ENCODE results near the gene MROH2B. TPM values are rescaled to one million over a fixed set of nuclear protein-coding genes. Genes with fewer than 3 reads are reported as not detected.

Gene MROH2B
- total RNA-seq, 1 donor from 2014 or later, result not detected

- no peak for TF ChIP-seq CTCF (IDR thresholded peaks at IDR 0.05; ENCODE audit: unreplicated experiment)
- Mint-ChIP-seq H3K27ac (no peak overlapping the region), H3K27me3 (ENCODE audit: low read depth) (peaks cover 10% of the 10 kb centered on the region), H3K4me1 (no peaks in the 10 kb centered on the region), H3K9me3 (no peaks in the 10 kb centered on the region), H3K4me3 (no peak overlapping the region), H3K36me3 (no peaks in the 10 kb centered on the region)
- DNase-seq (ENCODE audit: low spot score in 2 of 2, unreplicated experiment in 2 of 2), result no peak
Observed at GRCh38 chr5:41065691-41066335, 5.3 kb downstream of the MROH2B start.

- TF ChIP-seq CTCF (IDR thresholded peaks at IDR 0.05; ENCODE audit: unreplicated experiment), result no peak
- Mint-ChIP-seq H3K36me3 (no peaks in the 10 kb centered on the region), H3K27ac (no peak overlapping the region), H3K4me3 (no peak overlapping the region), H3K4me1 (no peaks in the 10 kb centered on the region), H3K27me3 (ENCODE audit: low read depth) (peaks cover 2% of the 10 kb centered on the region), H3K9me3 (peaks cover 3% of the 10 kb centered on the region)
- no peak for DNase-seq (ENCODE audit: low spot score in 2 of 2, unreplicated experiment in 2 of 2)
Observed at GRCh38 chr5:41057940-41058339, 13.2 kb downstream of the MROH2B start.

- Mint-ChIP-seq H3K4me3 (no peak overlapping the region), H3K36me3 (no peaks in the 10 kb centered on the region), H3K9me3 (peaks cover 3% of the 10 kb centered on the region), H3K27ac (no peak overlapping the region), H3K4me1 (no peaks in the 10 kb centered on the region), H3K27me3 (ENCODE audit: low read depth) (peaks cover 2% of the 10 kb centered on the region)
- no peak for TF ChIP-seq CTCF (IDR thresholded peaks at IDR 0.05; ENCODE audit: unreplicated experiment)
- DNase-seq (ENCODE audit: low spot score in 2 of 2, unreplicated experiment in 2 of 2), result no peak
Observed at GRCh38 chr5:41057231-41057630, 13.9 kb downstream of the MROH2B start.

DNA sequence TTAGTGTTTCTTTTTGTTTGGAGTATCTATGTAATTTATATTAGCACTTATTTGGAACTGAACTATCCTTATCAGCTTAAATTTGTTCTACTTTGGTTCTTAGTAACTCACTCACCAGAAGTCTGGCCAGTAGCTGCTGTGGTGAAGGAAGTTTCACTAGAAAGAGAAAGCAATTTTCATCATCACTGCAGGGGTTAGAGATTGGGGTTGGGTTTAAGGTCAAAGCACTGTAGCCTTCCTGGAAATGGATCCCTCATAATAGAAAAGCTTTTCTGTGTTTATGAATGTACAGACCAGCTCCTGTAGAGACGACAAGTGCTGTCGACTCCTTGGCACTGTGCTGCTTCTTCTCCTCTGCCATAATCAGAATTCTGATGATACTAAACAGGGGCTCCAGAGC is 22.2 kb downstream of the MROH2B start:
- H3K9me3 Mint-ChIP-seq, result no peaks in the 10 kb centered on the region
- H3K27me3 Mint-ChIP-seq (ENCODE audit: low read depth), result peaks cover 16% of the 10 kb centered on the region
- H3K4me1 Mint-ChIP-seq, result no peaks in the 10 kb centered on the region
- TF ChIP-seq CTCF (IDR thresholded peaks at IDR 0.05; ENCODE audit: unreplicated experiment), result no peak
- no peak for DNase-seq (ENCODE audit: low spot score in 2 of 2, unreplicated experiment in 2 of 2)
- no peaks in the 10 kb centered on the region for H3K36me3 Mint-ChIP-seq
- no peak overlapping the region for H3K27ac Mint-ChIP-seq
- no peak overlapping the region for H3K4me3 Mint-ChIP-seq

- Mint-ChIP-seq H3K4me3 (no peak overlapping the region), H3K4me1 (no peaks in the 10 kb centered on the region), H3K36me3 (no peaks in the 10 kb centered on the region), H3K27me3 (ENCODE audit: low read depth) (peaks cover 12% of the 10 kb centered on the region), H3K9me3 (no peaks in the 10 kb centered on the region), H3K27ac (no peak overlapping the region)
- TF ChIP-seq CTCF (IDR thresholded peaks at IDR 0.05; ENCODE audit: unreplicated experiment), result no peak
- DNase-seq (ENCODE audit: low spot score in 2 of 2, unreplicated experiment in 2 of 2), result no peak
Observed at GRCh38 chr5:41043109-41043747, 27.9 kb downstream of the MROH2B start.

Data from mesothelial cell of epicardium (in vitro differentiated cells).